AG09319 (cell line): ENCODE data around the gene DIRAS3.

Experiments used
- DNase-seq: peaks from one replicate; pipeline ENCODE4 v3.0.0-alpha.2; 2010; ENCODE audit warnings: low read depth; ENCODE audit errors: extremely low read depth
- CTCF ChIP-seq: IDR thresholded peaks from 2 replicates; pipeline ENCODE4 v1.5.1; 2011; ENCODE audit warnings: low read depth, mild to moderate bottlenecking, inconsistent platforms, low read length, moderate library complexity

Gene DIRAS3

GRCh38 chr1:68000191-68000590 lies 50.2 kb downstream of the DIRAS3 start:
- no peak for TF ChIP-seq CTCF
- no peak for DNase-seq

GRCh38 chr1:67997746-67998145 lies 52.7 kb downstream of the DIRAS3 start:
- no peak for TF ChIP-seq CTCF
- DNase-seq, result no peak
